Measurements from ENCODE around the gene GPC5.

Gene GPC5

GRCh38 chr13:91710733-91711132, 312.3 kb downstream of the GPC5 start:
- no peak for DNase-seq (ENCODE audit: low read depth)

GRCh38 chr13:91714855-91715254, 316.4 kb downstream of the GPC5 start:
- DNase-seq (ENCODE audit: low read depth) = no peak

- no peak for DNase-seq (ENCODE audit: low read depth)
Observed at GRCh38 chr13:91716436-91717065, 318.1 kb downstream of the GPC5 start.

GRCh38 chr13:91719033-91719432, 320.6 kb downstream of the GPC5 start:
- DNase-seq (ENCODE audit: low read depth) = no peak

- no peak for DNase-seq (ENCODE audit: low read depth)
Observed at GRCh38 chr13:91721413-91721812, 323.0 kb downstream of the GPC5 start.

- DNase-seq (ENCODE audit: low read depth) = no peak
Observed at GRCh38 chr13:91722267-91722884, 324.0 kb downstream of the GPC5 start.

- no peak for DNase-seq (ENCODE audit: low read depth)
Observed at GRCh38 chr13:91724591-91724990, 326.2 kb downstream of the GPC5 start.

GRCh38 chr13:91725646-91726045, 327.2 kb downstream of the GPC5 start:
- no peak for DNase-seq (ENCODE audit: low read depth)

GRCh38 chr13:91726671-91727070, 328.2 kb downstream of the GPC5 start:
- no peak for DNase-seq (ENCODE audit: low read depth)

GRCh38 chr13:91729859-91730258, 331.4 kb downstream of the GPC5 start:
- DNase-seq (ENCODE audit: low read depth) = no peak

- DNase-seq (ENCODE audit: low read depth) = no peak
Observed at GRCh38 chr13:91739751-91740150, 341.3 kb downstream of the GPC5 start.

GRCh38 chr13:91740756-91741155, 342.3 kb downstream of the GPC5 start:
- DNase-seq (ENCODE audit: low read depth) = no peak

- no peak for DNase-seq (ENCODE audit: low read depth)
Observed at GRCh38 chr13:91741925-91742324, 343.5 kb downstream of the GPC5 start.

- DNase-seq (ENCODE audit: low read depth) = no peak
Observed at GRCh38 chr13:91744284-91744683, 345.9 kb downstream of the GPC5 start.

- DNase-seq (ENCODE audit: low read depth) = no peak
Observed at GRCh38 chr13:91745967-91746366, 347.5 kb downstream of the GPC5 start.

- DNase-seq (ENCODE audit: low read depth) = no peak
Observed at GRCh38 chr13:91747186-91747585, 348.8 kb downstream of the GPC5 start.

GRCh38 chr13:91748416-91749089, 350.1 kb downstream of the GPC5 start:
- no peak for DNase-seq (ENCODE audit: low read depth)

GRCh38 chr13:91758724-91759123, 360.3 kb downstream of the GPC5 start:
- no peak for DNase-seq (ENCODE audit: low read depth)

GRCh38 chr13:91762957-91763356, 364.5 kb downstream of the GPC5 start:
- no peak for DNase-seq (ENCODE audit: low read depth)

GRCh38 chr13:91764527-91764926, 366.1 kb downstream of the GPC5 start:
- DNase-seq (ENCODE audit: low read depth) = no peak

- DNase-seq (ENCODE audit: low read depth) = no peak
Observed at GRCh38 chr13:91767651-91768050, 369.2 kb downstream of the GPC5 start.

GRCh38 chr13:91768746-91769145, 370.3 kb downstream of the GPC5 start:
- no peak for DNase-seq (ENCODE audit: low read depth)

- DNase-seq (ENCODE audit: low read depth) = no peak
Observed at GRCh38 chr13:91771229-91771628, 372.8 kb downstream of the GPC5 start.

All from fibroblast of gingiva (primary cell).